AG04450 (cell line): ENCODE data around the gene TNFAIP8. TPM values are rescaled to one million over a fixed set of nuclear protein-coding genes. Genes with fewer than 3 reads are reported as not detected.

Experiments used
- CTCF ChIA-PET: fragments of 300-600, 350-600 bp; formaldehyde crosslinking; extraction: SDS; loops from one replicate; lab custom pipeline; 2022; ENCODE audit warnings: antibody characterized with exemption, inconsistent platforms; lab: Charles Lee
- POLR2A ChIA-PET: fragments of 350-600 bp; formaldehyde crosslinking; extraction: SDS; loops from one replicate; lab custom pipeline; 2021; ENCODE audit warnings: antibody characterized with exemption, inconsistent platforms; lab: Yijun Ruan, JAX
- DNase-seq: peaks from one replicate; pipeline ENCODE4 v3.0.0-alpha.2; 2011; ENCODE audit warnings: low read depth, low spot score
- H3K27ac ChIP-seq: one replicate; pipeline ENCODE4 v1.5.1; 2012; ENCODE audit warnings: low read depth, low read length, control low read depth
- H3K27me3 ChIP-seq: one replicate; pipeline ENCODE4 v1.6.0; 2012; ENCODE audit warnings: low read length; ENCODE audit not compliant: control insufficient read depth, insufficient read depth
- H3K4me3 ChIP-seq: 2 replicates; pipeline ENCODE4 v1.5.1; 2011; ENCODE audit warnings: mild to moderate bottlenecking, low read depth, low read length, control low read depth
- H3K9me3 ChIP-seq: 2 replicates; pipeline ENCODE4 v1.5.1; 2012; ENCODE audit warnings: low read length; ENCODE audit not compliant: control insufficient read depth, insufficient read depth
- CTCF ChIP-seq: IDR thresholded peaks from 2 replicates; pipeline ENCODE4 v1.5.1; 2011; ENCODE audit warnings: low read depth, low read length, control low read depth, inconsistent platforms
- polyA plus RNA-seq: library from polyadenylated mRNA; depleted of rRNA; stranded (reverse); fragments of >200 nt; gene quantifications from 2 replicates; pipeline ENCODE4 v1.2.3, GENCODE V29; 2011

TNFAIP8 gene
- polyA plus RNA-seq, 1 experiment = 56.4 TPM

GRCh38 chr5:119322312-119322947 lies 33.4 kb upstream of the TNFAIP8 start:
- DNase-seq = no peak
- H3K4me3 ChIP-seq = no peak overlapping the region
- H3K9me3 ChIP-seq = no peaks in the 10 kb centered on the region
- POLR2A ChIA-PET = no interaction called here
- CTCF ChIA-PET = interaction anchor here (1.5 to 2.0 kb wide), 2 partner anchors 14 to 54 kb away, joined by 4 to 6 read pairs; no protein-coding TSS in a partner anchor
- peak overlapping the region; percentile 33 for H3K27ac ChIP-seq
- no peaks in the 10 kb centered on the region for H3K27me3 ChIP-seq
- TF ChIP-seq CTCF = no peak

GRCh38 chr5:119322948-119323537 lies 32.8 kb upstream of the TNFAIP8 start:
- Histone ChIP-seq H3K9me3 (no peaks in the 10 kb centered on the region), H3K27ac (peak overlapping the region; percentile 33), H3K27me3 (no peaks in the 10 kb centered on the region), H3K4me3 (no peak overlapping the region)
- ChIA-PET POLR2A (no interaction called here), CTCF (interaction anchor here (0.9 to 2.0 kb wide), 3 partner anchors 13 to 335 kb away, joined by 4 to 6 read pairs (median 5); partner anchors contain the start of gene DTWD2)
- TF ChIP-seq CTCF = no peak
- no peak for DNase-seq

GRCh38 chr5:119323601-119324000 lies 32.2 kb upstream of the TNFAIP8 start:
- CTCF ChIA-PET = interaction anchor here (0.6 to 2.0 kb wide), 5 partner anchors 11 to 335 kb away, joined by 3 to 6 read pairs (median 4); partner anchors contain the start of gene DTWD2
- TF ChIP-seq CTCF = no peak
- Histone ChIP-seq H3K27ac (peak overlapping the region; percentile 87), H3K27me3 (no peaks in the 10 kb centered on the region), H3K9me3 (no peaks in the 10 kb centered on the region), H3K4me3 (no peak overlapping the region)
- no peak for DNase-seq
- POLR2A ChIA-PET = interaction anchor here (0.9 to 1.0 kb wide), 2 partner anchors 55 to 59 kb away, joined by 5 to 6 read pairs; no protein-coding TSS in a partner anchor

GRCh38 chr5:119324842-119325241 lies 31.0 kb upstream of the TNFAIP8 start:
- no peaks in the 10 kb centered on the region for H3K9me3 ChIP-seq
- no peak for TF ChIP-seq CTCF
- H3K4me3 ChIP-seq = no peak overlapping the region
- ChIA-PET CTCF (interaction anchor here (0.6 to 2.0 kb wide), 4 partner anchors 10 to 237 kb away, joined by 3 to 6 read pairs (median 6); no protein-coding TSS in a partner anchor), POLR2A (interaction anchor here (0.6 to 1.0 kb wide), 2 partner anchors 18 to 56 kb away, joined by 4 to 6 read pairs; no protein-coding TSS in a partner anchor)
- H3K27me3 ChIP-seq = no peaks in the 10 kb centered on the region
- H3K27ac ChIP-seq = peak overlapping the region; percentile 57
- DNase-seq = no peak

GRCh38 chr5:119327018-119327417 lies 28.8 kb upstream of the TNFAIP8 start:
- CTCF ChIA-PET = interaction anchor here (2.1 kb wide), 1 partner anchor 84 kb away, joined by 6 read pairs; no protein-coding TSS in a partner anchor
- no peak overlapping the region for H3K4me3 ChIP-seq
- no peak for DNase-seq
- POLR2A ChIA-PET = no interaction called here
- no peak for TF ChIP-seq CTCF
- no peaks in the 10 kb centered on the region for H3K27me3 ChIP-seq
- no peaks in the 10 kb centered on the region for H3K9me3 ChIP-seq
- H3K27ac ChIP-seq = no peak overlapping the region
